ENCODE results near the gene GAS7. TPM values are rescaled to one million over a fixed set of nuclear protein-coding genes. Genes with fewer than 3 reads are reported as not detected.

GAS7 gene
- total RNA-seq, 1 experiment from 2014 or later, result 4.1 TPM

GRCh38 chr17:10243883-10244844 lies 45.8 kb upstream of the GAS7 start:
- no peak overlapping the region for H3K4me3 ChIP-seq (replicated peaks in 1 of 2; ENCODE audit: low read depth in 1 of 2, low read length in 2 of 2)
- BruUV-seq (replicated peaks), result no TSS peak
- no peaks in the 10 kb centered on the region for H3K27me3 ChIP-seq (ENCODE audit: insufficient read depth, low read length)
- CTCF ChIA-PET, result interaction anchor here (1.4 kb wide), 1 partner anchor 17 kb away, joined by 4 read pairs; no protein-coding TSS in a partner anchor
- RAD21 ChIA-PET (ENCODE audit: low non-redundant PET in 1 of 2, low total read pairs in 2 of 2, uncharacterized antibody in 2 of 2, unreplicated experiment in 2 of 2), result no interaction called here
- POLR2A ChIA-PET, result no interaction called here
- peaks cover 0 to 7% of the 10 kb centered on the region in 2 experiments; a peak in 2 of 4 replicates for H3K4me1 ChIP-seq (ENCODE audit: control insufficient read depth in 1 of 2, insufficient read depth in 2 of 2, low read length in 2 of 2)
- ATAC-seq (no peak), DNase-seq (ENCODE audit: low read depth, low spot score) (no peak)
- intact Hi-C loops (cut with micrococcal nuclease), result no loop called here
- no peak for TF ChIP-seq ATF3 (IDR thresholded peaks at IDR 0.05)
- TF ChIP-seq EZH2 (IDR thresholded peaks at IDR 0.05), result no peak
- no peak for TF ChIP-seq POLR2A (IDR thresholded peaks at IDR 0.05; ENCODE audit: borderline replicate concordance, extremely low read depth, insufficient read depth, insufficient read length)
- TF ChIP-seq EZH2phosphoT487 (IDR thresholded peaks at IDR 0.05; ENCODE audit: borderline replicate concordance), result no peak
- no peak for TF ChIP-seq SIN3A (IDR thresholded peaks at IDR 0.05; ENCODE audit: low read depth)
- no peak for TF ChIP-seq POLR2AphosphoS5 (IDR thresholded peaks at IDR 0.05; ENCODE audit: low read depth, low read length)
- no peak for TF ChIP-seq EGR1 (IDR thresholded peaks at IDR 0.05; ENCODE audit: low read depth)
- TF ChIP-seq CEBPB (IDR thresholded peaks at IDR 0.05; ENCODE audit: low read depth), result no peak
- no peak for TF ChIP-seq MAX (IDR thresholded peaks at IDR 0.05)
- TF ChIP-seq FOSL1 (IDR thresholded peaks at IDR 0.05; ENCODE audit: low read depth), result no peak
- no peaks in the 10 kb centered on the region for H3K9me3 ChIP-seq (ENCODE audit: control insufficient read depth in 1 of 2, insufficient read depth in 1 of 2, low read depth in 1 of 2, low read length in 2 of 2)
- no peak overlapping the region; the same call in 1 of the 2 replicates for H3K4me2 ChIP-seq (ENCODE audit: low read length)
- no peaks in the 10 kb centered on the region for H3K79me2 ChIP-seq (ENCODE audit: insufficient read depth, low read length)
- H4K20me1 ChIP-seq (ENCODE audit: insufficient read depth), result no peaks in the 10 kb centered on the region
- no peak overlapping the region for H3K27ac ChIP-seq (ENCODE audit: low read depth, low read length)
- H3K9ac ChIP-seq (ENCODE audit: low read length), result no peak overlapping the region
- H3K9me2 ChIP-seq (ENCODE audit: insufficient read depth), result no peaks in the 10 kb centered on the region
- no peak overlapping the region for H2AFZ ChIP-seq (ENCODE audit: low read depth, low read length, poor library complexity, severe bottlenecking)
- no peaks in the 10 kb centered on the region for H3K36me3 ChIP-seq (ENCODE audit: control insufficient read depth in 1 of 2, insufficient read depth in 2 of 2, low read length in 2 of 2)

All from HCT116 (cell line).